GM12878 (cell line): Measurements from ENCODE around the gene XPO5. TPM values are rescaled to one million over a fixed set of nuclear protein-coding genes. Genes with fewer than 3 reads are reported as not detected.

ENCODE experiments used
- ATAC-seq: fragments of 200-7000 bp; cut with Tn5 transposase; 3 replicates; pipeline ENCODE4 v1.9.1; 2020; ENCODE audit warnings: mild to moderate bottlenecking, moderate library complexity
- BruUV-seq: library from RNA; stranded (reverse); fragments of 400-500 nt; replicated peaks from 2 replicates; lab custom pipeline; 2021; lab: Mats Ljungman, UMichigan
- CTCF ChIA-PET: fragments of 300-600 bp; sonication (Branson Sonifier 250); formaldehyde crosslinking; extraction: SDS; loops from one replicate; lab custom pipeline; 2021; ENCODE audit warnings: inconsistent platforms; lab: Yijun Ruan, JAX
- POLR2A ChIA-PET: fragments of 350-600 bp; formaldehyde crosslinking; extraction: SDS; loops from one replicate; lab custom pipeline; 2021; ENCODE audit warnings: inconsistent platforms; lab: Charles Lee
- RAD21 ChIA-PET: fragments of 300-600 bp; sonication (Branson Sonifier 250); formaldehyde crosslinking; loops from one replicate; lab custom pipeline; 2023; ENCODE audit warnings: antibody characterized with exemption; ENCODE audit not compliant: unreplicated experiment; lab: Charles Lee
- SMC1A ChIA-PET: fragments of 300-600 bp; sonication (Branson Sonifier 250); formaldehyde crosslinking; loops from one replicate; lab custom pipeline; 2023; ENCODE audit not compliant: unreplicated experiment, uncharacterized antibody; lab: Charles Lee
- DNase-seq: peaks from one replicate; pipeline ENCODE4 v3.0.0-alpha.2; 2011; ENCODE audit warnings: low read depth, low spot score
- FAIRE-seq: peaks from 3 replicates; lab custom pipeline; 2011; peaks lifted over from hg19 to GRCh38; lab: Jason Lieb, UNC
- H2AFZ ChIP-seq: 2 replicates; pipeline ENCODE4 v1.6.0; 2011; ENCODE audit warnings: low read depth, low read length, control low read depth; ENCODE audit not compliant: control insufficient read depth
- H3K27ac ChIP-seq: 2 replicates; pipeline ENCODE4 v1.5.1; 2011; ENCODE audit warnings: control low read depth; ENCODE audit not compliant: control insufficient read depth, insufficient read depth
- H3K27me3 ChIP-seq, 2 experiments: replicated peaks in 1 of 2; 2 replicates each; pipeline versions ENCODE4 v1.6.0 to v1.6.1; 2011; ENCODE audit warnings: low read length in 1 of 2; ENCODE audit not compliant: control insufficient read depth in 2 of 2, insufficient read depth in 2 of 2
- H3K36me3 ChIP-seq, 2 experiments: 2 replicates each; pipeline ENCODE4 v1.5.1; 2011; ENCODE audit warnings: low read length in 1 of 2; ENCODE audit not compliant: control insufficient read depth in 2 of 2, insufficient read depth in 2 of 2
- H3K4me1 ChIP-seq: 2 replicates; pipeline ENCODE4 v1.6.1; 2011; ENCODE audit warnings: mild to moderate bottlenecking, low read length, moderate library complexity, mixed read lengths; ENCODE audit not compliant: control insufficient read depth, insufficient read depth
- H3K4me2 ChIP-seq: 2 replicates; pipeline ENCODE4 v1.6.0; 2011; ENCODE audit warnings: control low read depth; ENCODE audit not compliant: control insufficient read depth, insufficient read depth
- H3K4me3 ChIP-seq: fragments of 200-600 bp; sonication (generic); 2 replicates; pipeline ENCODE4 v1.5.1; 2016
- H3K79me2 ChIP-seq: 2 replicates; pipeline ENCODE4 v1.6.0; 2011; ENCODE audit warnings: low read length; ENCODE audit not compliant: control insufficient read depth, insufficient read depth
- H3K9ac ChIP-seq: 2 replicates; pipeline ENCODE4 v1.8.0; 2011; ENCODE audit warnings: low read length, control low read depth, mixed read lengths; ENCODE audit not compliant: control insufficient read depth, insufficient read depth
- H3K9me3 ChIP-seq: replicated peaks from 3 replicates; pipeline ENCODE4 v1.5.1; 2011; ENCODE audit warnings: mild to moderate bottlenecking, low read length; ENCODE audit not compliant: control insufficient read depth, insufficient read depth
- H4K20me1 ChIP-seq: 2 replicates; pipeline ENCODE4 v1.6.0; 2011; ENCODE audit not compliant: control insufficient read depth, insufficient read depth
- CBFB ChIP-seq: IDR thresholded peaks from 2 replicates; pipeline ENCODE4 v1.6.1; 2016; ENCODE audit warnings: antibody characterized with exemption, low read depth
- CTCF ChIP-seq, 3 experiments: IDR thresholded peaks in 2 of 3; conservative IDR thresholded peaks in 1 of 3; 2 replicates each; pipeline ENCODE4 v1.5.1; 2011; ENCODE audit warnings: low read depth in 3 of 3, low read length in 3 of 3, mild to moderate bottlenecking in 3 of 3, control low read depth in 2 of 3, moderate library complexity in 2 of 3, inconsistent platforms in 1 of 3, mixed read lengths in 1 of 3; ENCODE audit not compliant: control insufficient read depth in 2 of 3, insufficient read depth in 1 of 3; ENCODE audit errors: extremely low read depth in 1 of 3
- FOXK2 ChIP-seq: fragments of 450-650 bp; IDR thresholded peaks from 2 replicates; pipeline ENCODE4 v1.6.1; 2017; ENCODE audit warnings: mild to moderate bottlenecking, moderate library complexity
- PML ChIP-seq: IDR thresholded peaks from 2 replicates; pipeline ENCODE4 v1.6.1; 2012; ENCODE audit warnings: low read length, inconsistent platforms
- TCF3 ChIP-seq: IDR thresholded peaks from 2 replicates; pipeline ENCODE4 v1.6.1; 2012; ENCODE audit warnings: low read depth, mild to moderate bottlenecking, low read length, borderline replicate concordance; ENCODE audit not compliant: insufficient read depth
- TCF7 ChIP-seq: IDR thresholded peaks from 2 replicates; pipeline ENCODE4 v1.6.1; 2014; ENCODE audit warnings: antibody characterized with exemption, borderline replicate concordance
- YBX1 ChIP-seq: fragments of 450-650 bp; IDR thresholded peaks from 2 replicates; pipeline ENCODE4 v1.6.1; 2016; ENCODE audit warnings: antibody characterized with exemption
- ZNF24 ChIP-seq: fragments of 450-650 bp; IDR thresholded peaks from 2 replicates; pipeline ENCODE4 v1.6.1; 2017; ENCODE audit warnings: antibody characterized with exemption, mild to moderate bottlenecking
- ZSCAN29 ChIP-seq: fragments of 450-650 bp; IDR thresholded peaks from 2 replicates; pipeline ENCODE4 v1.6.1; 2017; ENCODE audit warnings: mild to moderate bottlenecking, moderate library complexity
- WGBS: methylation state at CpG from one replicate; pipeline ENCODE4 v1.1.6; 2016; ENCODE audit warnings: low lambda C conversion rate; ENCODE audit not compliant: insufficient replicate concordance, insufficient coverage; ENCODE audit errors: missing lambda C conversion rate; 5-methylcytosine and 5-hydroxymethylcytosine counted together
- in situ Hi-C: fragments of 300-500 bp; cut with MboI; formaldehyde crosslinking; loops from 9 replicates; pipeline ENCODE4 v1.14.3; 2018; ENCODE audit warnings: mixed read lengths
- intact Hi-C: fragments of 100-400 bp; cut with micrococcal nuclease; formaldehyde crosslinking; loops from one replicate; pipeline ENCODE4 v1.14.2; 2022; ENCODE audit not compliant: unreplicated experiment
- polyA plus RNA-seq, 11 experiments: library from polyadenylated mRNA; depleted of rRNA in 4 of 11; unstranded in 6 of 11; stranded (reverse) in 5 of 11; fragments of >200 nt; fragmentation: Nextera tagmentation in 4 of 11; fragmentation: Illumina TruSeq in 1 of 11; extraction: Ambion mirVana in 4 of 11; extraction: Trizol in 1 of 11; gene quantifications; 1 replicate in 1 of 11; 2 replicates in 10 of 11; pipeline versions ENCODE4 v1.2.1 to v1.2.3, GENCODE V29; 2011 to 2016; ENCODE audit warnings: inconsistent platforms in 2 of 11, missing spikeins in 2 of 11, low read depth in 1 of 11
- total RNA-seq, 4 experiments: library from RNA; depleted of rRNA in 3 of 4; stranded (reverse); fragments of >200 nt in 3 of 4; fragmentation: Illumina TruSeq in 1 of 4; extraction: Trizol in 1 of 4; gene quantifications; 2 replicates each; pipeline versions ENCODE4 v1.2.1 to v1.2.3, GENCODE V29; 2013 to 2021

XPO5 gene
- total and polyA plus RNA-seq, 10 of the 15 experiments (the other 5 are each of a cell fraction or from before 2014, with no cell fraction given): 11.3 to 76.0 (median 41.6) TPM

- ChIA-PET RAD21 (interaction anchor here (0.7 kb wide), 2 partner anchors 111 to 1250 kb away, joined by 3 to 4 read pairs; no protein-coding TSS in a partner anchor), CTCF (interaction anchor here (0.7 to 4.7 kb wide), 11 partner anchors 9 to 469 kb away, joined by 3 to 42 read pairs (median 3); no protein-coding TSS in a partner anchor), SMC1A (interaction anchor here (0.9 to 1.3 kb wide), 4 partner anchors 9 to 216 kb away, joined by 3 to 5 read pairs (median 3); no protein-coding TSS in a partner anchor)
- H3K27ac ChIP-seq: no peak overlapping the region
- no peak for DNase-seq
- no peak overlapping the region for H3K9ac ChIP-seq
- no peaks in the 10 kb centered on the region for H3K79me2 ChIP-seq
- H3K4me1 ChIP-seq: no peaks in the 10 kb centered on the region
- H3K27me3 ChIP-seq: no peaks in the 10 kb centered on the region
- WGBS: 98% methylated on average over 5 of the region's 5 CpGs
- H3K9me3 ChIP-seq: no peaks in the 10 kb centered on the region
- no peaks in the 10 kb centered on the region for H4K20me1 ChIP-seq
- TF ChIP-seq ZSCAN29 (no peak), CTCF (IDR thresholded peaks at IDR 0.05 in 2 of 3, conservative IDR thresholded peaks at IDR 0.05 in 1 of 3; ENCODE audit: control insufficient read depth in 2 of 3, extremely low read depth in 1 of 3, insufficient read depth in 1 of 3, low read depth in 3 of 3, low read length in 3 of 3) (no peak), FOXK2 (no peak), CBFB (no peak), TCF7 (no peak), ZNF24 (no peak), TCF3 (no peak), PML (no peak), YBX1 (no peak)
- TF ChIP-seq, all 136 proteins: peak for 0
- no peak overlapping the region for H2AFZ ChIP-seq
- intact Hi-C loops (no loop called here), in situ Hi-C loops (no loop called here)
- no peak overlapping the region for H3K4me3 ChIP-seq
- H3K36me3 ChIP-seq: peaks cover 13 to 45% of the 10 kb centered on the region in 2 experiments
- no peak overlapping the region for H3K4me2 ChIP-seq
- ATAC-seq: no peak
- FAIRE-seq: no peak
- POLR2A ChIA-PET: interaction anchor here (0.5 to 0.7 kb wide), 2 partner anchors 103 to 773 kb away, joined by 3 read pairs; no protein-coding TSS in a partner anchor
- BruUV-seq: no TSS peak
Observed at GRCh38 chr6:43610431-43610830, 34.6 kb upstream of the XPO5 start.
